Neural cell (in vitro differentiated cells): ENCODE data around the gene MTA1.

Source experiments
- CTCF ChIP-seq: fragments of 450-650 bp; IDR thresholded peaks from 2 replicates; pipeline ENCODE4 v1.5.1; 2014; ENCODE audit warnings: antibody characterized with exemption, mild to moderate bottlenecking, moderate library complexity; ENCODE audit not compliant: poor library complexity, severe bottlenecking
- EZH2 ChIP-seq: fragments of 200-600, 300-800 bp; shearing (Covaris generic), sonication (generic); IDR thresholded peaks from 2 replicates; pipeline ENCODE4 v1.6.1; 2014; ENCODE audit warnings: antibody characterized with exemption, low read length, borderline replicate concordance, mild to moderate bottlenecking; ENCODE audit not compliant: insufficient read depth, poor library complexity, severe bottlenecking
- POLR2AphosphoS5 ChIP-seq: IDR thresholded peaks from 2 replicates; pipeline ENCODE4 v1.6.1; 2012
- REST ChIP-seq: IDR thresholded peaks from 2 replicates; pipeline ENCODE4 v1.6.1; 2012; ENCODE audit warnings: borderline replicate concordance
- SMC3 ChIP-seq: fragments of 450-650 bp; conservative IDR thresholded peaks from 2 replicates; pipeline ENCODE4 v1.6.1; 2014; ENCODE audit warnings: antibody characterized with exemption, mild to moderate bottlenecking, moderate library complexity; ENCODE audit not compliant: poor library complexity

- TF ChIP-seq CTCF: no peak
- TF ChIP-seq REST: no peak
- no peak for TF ChIP-seq SMC3
- TF ChIP-seq EZH2: no peak
- no peak for TF ChIP-seq POLR2AphosphoS5
Observed at GRCh38 chr14:105411017-105411941, 8.3 kb upstream of the MTA1 start.
